ENCODE data around the gene GLIS1.

DNA sequence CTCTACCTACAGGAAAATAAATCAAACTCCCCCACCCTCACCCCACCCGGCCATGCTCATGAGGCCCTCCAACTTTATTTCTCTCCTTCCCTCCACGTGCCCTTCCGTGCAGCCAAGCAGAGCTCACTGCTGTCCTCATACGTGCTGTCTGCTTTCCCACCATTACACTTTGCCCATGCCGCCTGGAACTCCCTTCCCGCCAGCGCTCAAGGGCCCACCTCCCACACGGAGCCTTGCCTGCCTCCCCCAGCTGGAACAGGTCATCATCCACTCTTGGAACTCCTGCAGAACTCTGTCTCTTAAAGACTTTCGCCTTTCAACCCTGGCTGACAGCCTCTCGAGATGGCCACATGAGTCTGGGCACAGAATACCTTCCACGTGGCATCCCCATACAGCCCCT, 42.4 kb downstream of the GLIS1 start:
- TF ChIP-seq, protein P1, sequence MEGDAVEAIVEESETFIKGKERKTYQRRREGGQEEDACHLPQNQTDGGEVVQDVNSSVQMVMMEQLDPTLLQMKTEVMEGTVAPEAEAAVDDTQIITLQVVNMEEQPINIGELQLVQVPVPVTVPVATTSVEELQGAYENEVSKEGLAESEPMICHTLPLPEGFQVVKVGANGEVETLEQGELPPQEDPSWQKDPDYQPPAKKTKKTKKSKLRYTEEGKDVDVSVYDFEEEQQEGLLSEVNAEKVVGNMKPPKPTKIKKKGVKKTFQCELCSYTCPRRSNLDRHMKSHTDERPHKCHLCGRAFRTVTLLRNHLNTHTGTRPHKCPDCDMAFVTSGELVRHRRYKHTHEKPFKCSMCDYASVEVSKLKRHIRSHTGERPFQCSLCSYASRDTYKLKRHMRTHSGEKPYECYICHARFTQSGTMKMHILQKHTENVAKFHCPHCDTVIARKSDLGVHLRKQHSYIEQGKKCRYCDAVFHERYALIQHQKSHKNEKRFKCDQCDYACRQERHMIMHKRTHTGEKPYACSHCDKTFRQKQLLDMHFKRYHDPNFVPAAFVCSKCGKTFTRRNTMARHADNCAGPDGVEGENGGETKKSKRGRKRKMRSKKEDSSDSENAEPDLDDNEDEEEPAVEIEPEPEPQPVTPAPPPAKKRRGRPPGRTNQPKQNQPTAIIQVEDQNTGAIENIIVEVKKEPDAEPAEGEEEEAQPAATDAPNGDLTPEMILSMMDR (IDR thresholded peaks at IDR 0.05; ENCODE audit: insufficient read depth, low read length, poor library complexity, severe bottlenecking) = no peak
- no peak for TF ChIP-seq EZH2phosphoT487 (conservative IDR thresholded peaks at IDR 0.05; ENCODE audit: low read length)
